NCI-H510A treated with DMSO at 0.1 percent for 48 hours (cell line): ENCODE data around the gene SMCO2.

Source experiments
- DNase-seq: peaks from one replicate; lab custom pipeline; 2025; lab: John Stamatoyannopoulos, UW

The SMCO2 gene

DNA sequence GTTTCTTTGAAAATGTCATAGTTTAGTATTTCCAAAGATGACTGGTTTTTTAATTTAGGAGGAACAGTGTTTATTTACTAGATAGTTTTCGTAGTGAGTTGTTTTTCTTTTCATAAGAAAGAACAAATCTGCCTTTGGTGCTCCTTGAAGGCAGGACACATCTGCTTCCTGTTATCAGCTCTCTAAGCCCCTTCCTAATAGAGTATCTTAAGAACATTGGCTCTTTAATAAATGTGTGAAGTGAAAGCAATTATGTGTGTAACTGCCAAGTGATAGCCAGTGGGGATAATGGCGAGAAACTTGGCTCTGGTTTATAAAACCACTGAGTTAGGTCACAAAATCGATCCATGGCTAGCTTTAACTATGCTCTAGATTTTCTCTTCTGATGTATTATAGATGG lies 54.0 kb downstream of the SMCO2 start:
- DNase-seq = no peak

DNA sequence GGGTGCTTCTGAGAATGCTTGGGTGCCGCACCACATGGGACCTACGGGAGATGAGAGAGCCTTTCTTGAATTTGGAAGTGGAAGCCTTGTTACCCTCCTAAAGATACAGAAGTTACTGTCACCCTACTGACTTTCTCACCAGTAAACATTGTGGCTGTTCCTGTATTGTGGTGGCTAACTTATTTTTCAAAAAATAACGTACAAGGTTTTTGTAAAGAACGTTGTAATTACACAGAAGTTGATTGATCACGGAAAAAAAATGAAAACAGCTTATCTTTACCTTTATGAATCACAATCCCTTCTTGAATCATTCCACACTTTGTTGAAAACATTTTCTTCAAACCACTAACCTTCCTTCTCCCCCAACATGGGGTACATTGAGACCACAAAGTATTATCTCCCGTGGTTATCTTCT lies 55.5 kb downstream of the SMCO2 start:
- DNase-seq = no peak

DNA sequence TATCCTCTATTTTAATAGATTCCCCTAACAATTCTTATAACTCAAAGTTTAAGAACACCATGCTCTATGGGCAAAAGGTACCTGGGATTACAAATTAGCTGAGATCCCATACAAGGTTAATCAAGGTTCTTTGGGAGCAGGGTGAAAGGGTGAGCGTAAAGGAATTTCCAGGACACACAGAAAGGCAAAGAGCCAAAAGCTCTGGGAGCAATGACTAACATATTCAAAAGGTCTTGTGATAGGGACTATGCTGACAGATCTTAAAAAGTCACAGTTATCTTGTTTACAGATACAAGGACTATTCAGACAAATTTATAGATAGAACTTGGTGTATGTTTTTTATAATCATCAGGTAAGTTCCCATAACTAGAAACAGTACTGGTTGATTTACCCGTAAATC lies 58.0 kb downstream of the SMCO2 start:
- no peak for DNase-seq

DNA sequence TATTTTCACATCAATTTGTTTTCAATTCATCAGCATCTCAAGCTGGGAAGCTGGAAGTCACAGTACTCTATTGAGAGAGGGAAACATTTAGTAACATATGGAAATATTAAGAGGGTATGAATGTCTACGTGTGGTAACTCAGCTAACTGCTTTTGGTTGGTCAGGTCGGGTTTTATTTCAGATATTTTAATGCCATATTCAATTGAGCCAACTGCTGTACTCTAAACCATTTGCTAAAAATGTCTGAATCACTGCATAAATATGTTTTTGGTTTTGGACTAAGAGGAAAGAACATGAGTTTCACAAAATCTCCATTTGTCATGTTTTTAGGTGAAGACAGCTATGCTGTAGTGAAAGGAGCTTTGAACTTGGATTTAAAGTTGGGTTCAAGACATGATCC lies 58.6 kb downstream of the SMCO2 start:
- no peak for DNase-seq

DNA sequence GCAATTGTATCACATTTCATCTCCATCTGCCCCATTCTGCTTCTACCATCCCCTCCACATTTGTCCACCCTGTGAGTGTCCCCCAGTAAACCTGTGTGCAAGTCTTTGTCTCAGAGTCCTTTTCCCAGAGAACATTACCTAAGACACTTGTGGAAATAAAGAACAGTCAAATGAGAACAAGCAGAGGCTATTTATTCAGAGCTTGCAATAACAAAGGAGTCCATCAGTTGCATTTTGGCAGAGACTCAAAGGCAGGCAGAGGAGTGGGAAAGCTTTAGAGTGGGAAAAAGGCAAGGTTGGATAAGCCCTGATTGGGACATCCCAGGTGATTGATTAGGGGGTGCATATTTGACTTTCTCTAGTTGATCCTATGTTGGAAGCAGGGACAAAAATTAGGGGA lies 59.2 kb downstream of the SMCO2 start:
- DNase-seq = no peak

DNA sequence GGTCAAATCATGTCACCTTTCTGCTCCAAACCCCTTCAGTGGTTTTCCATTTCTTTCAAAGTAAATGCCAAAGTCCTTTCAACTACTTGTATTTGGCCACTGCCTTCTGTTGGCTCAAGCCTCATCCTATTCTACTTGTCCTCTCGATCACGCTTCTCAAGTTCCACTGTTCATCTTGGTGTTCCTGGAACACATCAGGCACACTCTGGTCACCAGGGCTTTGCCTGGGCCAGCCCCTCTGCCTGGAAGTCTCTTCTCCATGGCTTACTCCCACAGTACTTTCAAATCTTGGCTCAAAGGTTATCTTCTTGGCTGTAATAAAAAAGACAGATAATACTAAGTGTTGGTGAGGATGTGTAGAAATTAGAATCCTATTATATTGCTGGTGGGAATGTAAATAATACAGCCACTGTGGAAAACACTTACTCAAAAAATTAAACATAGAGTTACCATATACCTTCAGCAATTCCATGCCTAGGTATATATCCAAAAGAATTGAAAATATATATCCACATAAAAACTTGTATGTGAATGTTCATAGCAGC lies 60.2 kb downstream of the SMCO2 start:
- no peak for DNase-seq

DNA sequence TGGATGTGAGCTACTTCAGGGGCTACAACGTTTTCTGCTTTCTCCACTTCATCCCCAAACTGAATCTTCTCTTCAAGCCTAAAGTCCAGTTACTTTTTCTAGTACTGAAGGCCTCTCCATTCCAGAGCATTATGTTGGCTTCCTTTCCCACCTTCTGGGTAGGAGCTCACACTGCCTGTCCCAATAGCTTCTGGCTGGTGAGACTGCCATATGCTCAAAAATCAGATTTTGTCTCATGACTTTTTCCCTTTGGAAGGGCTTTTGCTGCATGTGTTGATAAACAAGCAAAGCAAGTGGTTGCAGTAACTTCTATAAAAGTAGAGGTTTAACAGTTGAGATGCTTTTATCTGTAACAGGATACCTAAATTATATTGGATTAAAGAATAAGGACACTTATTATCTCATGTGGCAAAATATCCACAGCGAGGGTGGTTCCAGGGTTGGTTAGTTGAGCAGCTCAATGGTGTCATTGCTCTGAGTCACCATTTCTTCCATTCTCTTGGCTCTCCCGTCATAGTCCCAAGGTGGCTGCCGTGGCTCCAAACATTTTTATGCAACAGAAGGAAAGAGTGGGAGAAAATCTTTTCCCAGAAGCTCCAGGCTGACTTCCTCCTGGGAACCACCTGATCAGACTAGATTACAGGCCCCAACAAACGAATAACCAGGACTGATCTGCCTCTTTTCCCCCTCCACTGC lies 62.3 kb downstream of the SMCO2 start:
- no peak for DNase-seq

DNA sequence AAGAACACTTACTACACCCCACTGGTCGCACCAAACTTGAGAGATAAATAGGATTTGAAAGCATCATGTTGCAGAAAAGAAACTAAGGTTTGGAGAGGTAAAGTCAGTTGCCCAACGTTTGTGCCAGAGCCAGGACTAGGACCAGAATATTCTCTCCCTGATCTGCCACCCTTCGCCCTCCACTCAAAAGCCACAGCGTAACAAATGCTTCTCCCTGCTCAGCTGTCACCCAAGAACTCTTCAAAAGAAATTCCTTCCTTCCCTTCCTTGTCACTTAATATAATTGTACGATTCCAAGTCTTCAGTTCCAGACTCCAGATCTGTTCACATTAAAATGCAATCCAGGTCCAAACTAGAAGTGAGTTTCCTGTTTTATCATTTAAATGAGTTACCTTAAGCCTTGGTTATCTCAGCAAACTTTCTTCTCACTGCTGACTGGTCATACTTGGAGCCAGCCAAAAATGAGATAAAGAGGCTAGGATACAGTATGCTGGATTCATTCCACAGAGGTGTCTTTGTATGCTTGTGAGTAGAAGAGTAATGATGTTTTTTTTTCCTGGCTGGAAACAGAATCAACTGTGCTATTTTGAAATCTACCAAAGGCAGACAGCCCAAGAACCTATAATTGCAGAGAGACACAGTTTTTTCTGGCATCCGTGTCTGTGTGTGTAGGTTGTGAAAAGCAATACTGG lies 64.6 kb downstream of the SMCO2 start:
- DNase-seq = no peak

DNA sequence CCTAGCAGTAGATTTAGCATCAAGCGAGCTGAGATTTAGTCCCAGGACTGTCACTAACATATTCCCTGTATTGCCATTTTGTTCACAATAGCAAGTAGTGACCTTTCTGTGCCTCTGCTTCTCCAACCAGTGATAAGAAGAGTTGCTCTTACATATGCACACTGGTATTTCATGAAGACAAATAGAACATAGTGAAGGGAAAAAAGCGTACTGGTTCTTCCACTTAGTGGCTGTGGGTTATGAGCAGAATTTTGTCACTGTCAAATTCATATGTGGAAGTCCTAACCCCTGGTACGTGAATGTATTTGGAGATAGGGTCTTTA lies 65.1 kb downstream of the SMCO2 start:
- no peak for DNase-seq

DNA sequence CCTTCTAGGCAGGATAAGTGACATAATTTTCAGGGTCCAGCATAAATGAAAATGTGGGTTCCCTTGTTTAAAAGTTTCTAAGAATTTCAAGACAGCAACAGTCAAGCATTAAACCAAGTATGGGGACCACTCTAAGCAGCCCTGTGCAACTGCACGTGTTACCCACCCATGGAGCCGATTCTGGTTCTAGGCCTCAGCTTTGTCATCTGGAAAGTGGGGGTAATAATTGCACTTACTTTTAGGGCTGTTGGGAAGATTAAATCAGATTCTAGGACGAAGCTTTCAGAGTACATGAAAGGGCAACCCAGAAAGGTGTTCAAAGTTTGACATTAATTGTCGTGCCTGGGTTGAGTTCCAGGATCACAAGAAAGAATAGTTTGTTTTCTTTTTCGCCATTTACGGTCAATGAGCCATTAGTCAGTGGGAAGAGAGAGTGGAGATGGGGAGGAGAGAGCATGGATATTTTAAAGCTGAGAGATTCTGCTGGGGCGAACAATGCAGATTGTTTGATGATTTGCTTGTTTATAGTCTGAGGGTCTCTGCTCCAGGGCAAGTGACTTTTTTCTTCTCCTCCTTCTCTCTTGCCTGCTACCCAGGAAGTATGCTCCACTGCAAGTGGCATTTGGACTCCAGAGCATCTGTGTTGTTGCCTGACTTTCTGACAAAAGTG lies 66.8 kb downstream of the SMCO2 start:
- no peak for DNase-seq

DNA sequence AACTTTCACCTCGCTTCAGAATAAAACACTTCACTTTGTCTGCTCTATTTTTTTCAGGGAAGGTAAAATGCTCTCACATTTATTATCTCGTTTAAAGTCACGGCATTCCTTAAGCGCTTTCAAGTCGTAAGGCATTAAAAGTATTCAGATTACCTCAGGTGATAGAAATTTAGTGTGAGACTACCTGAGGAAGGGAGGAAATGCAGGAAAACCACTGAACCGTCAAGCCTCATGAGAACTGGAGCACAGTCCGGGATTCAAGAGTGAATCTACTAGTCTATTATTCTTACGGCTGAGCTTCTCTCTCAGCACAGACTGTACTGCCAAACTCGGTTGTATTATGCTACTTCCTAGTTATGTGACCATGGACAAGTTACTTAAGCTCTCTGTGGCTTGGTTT lies 69.1 kb downstream of the SMCO2 start:
- DNase-seq = no peak

DNA sequence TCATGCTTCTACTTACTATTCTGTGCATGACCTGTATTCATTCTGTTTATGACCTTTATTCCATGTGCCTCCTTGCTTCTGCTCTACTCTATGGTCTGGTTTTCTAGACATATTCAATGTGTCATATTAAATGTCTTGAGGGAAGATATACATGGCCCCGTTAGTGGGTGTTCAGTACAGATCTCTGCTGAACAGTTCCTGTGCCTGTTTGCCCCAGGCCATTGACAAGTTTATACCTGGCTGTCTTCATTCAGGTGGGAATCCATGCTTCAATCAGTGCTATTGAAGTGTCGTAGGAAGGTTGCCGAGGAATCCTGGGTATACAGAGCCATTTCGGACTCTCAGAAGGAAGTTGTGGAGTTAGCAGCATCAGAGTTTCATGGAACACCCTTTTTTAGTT lies 70.1 kb downstream of the SMCO2 start:
- DNase-seq = no peak

DNA sequence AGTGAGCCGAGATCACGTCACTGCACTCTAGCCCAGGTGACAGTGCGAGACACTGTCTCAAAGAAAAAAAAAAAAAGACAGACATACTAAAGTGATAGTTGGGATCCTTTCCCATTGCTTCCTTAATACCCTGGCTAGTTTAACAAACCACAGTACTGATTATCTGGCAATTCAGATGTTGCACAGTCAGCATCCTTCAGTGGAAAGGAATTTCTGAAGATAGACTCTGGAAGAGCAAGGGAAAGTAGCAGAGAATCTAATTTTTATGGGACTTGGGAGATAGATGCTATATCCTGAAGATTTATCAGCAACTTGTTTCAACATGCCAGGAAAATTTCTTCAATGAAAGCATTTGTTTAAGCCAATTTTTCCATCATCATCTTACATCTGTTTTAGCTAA lies 71.0 kb downstream of the SMCO2 start:
- no peak for DNase-seq

DNA sequence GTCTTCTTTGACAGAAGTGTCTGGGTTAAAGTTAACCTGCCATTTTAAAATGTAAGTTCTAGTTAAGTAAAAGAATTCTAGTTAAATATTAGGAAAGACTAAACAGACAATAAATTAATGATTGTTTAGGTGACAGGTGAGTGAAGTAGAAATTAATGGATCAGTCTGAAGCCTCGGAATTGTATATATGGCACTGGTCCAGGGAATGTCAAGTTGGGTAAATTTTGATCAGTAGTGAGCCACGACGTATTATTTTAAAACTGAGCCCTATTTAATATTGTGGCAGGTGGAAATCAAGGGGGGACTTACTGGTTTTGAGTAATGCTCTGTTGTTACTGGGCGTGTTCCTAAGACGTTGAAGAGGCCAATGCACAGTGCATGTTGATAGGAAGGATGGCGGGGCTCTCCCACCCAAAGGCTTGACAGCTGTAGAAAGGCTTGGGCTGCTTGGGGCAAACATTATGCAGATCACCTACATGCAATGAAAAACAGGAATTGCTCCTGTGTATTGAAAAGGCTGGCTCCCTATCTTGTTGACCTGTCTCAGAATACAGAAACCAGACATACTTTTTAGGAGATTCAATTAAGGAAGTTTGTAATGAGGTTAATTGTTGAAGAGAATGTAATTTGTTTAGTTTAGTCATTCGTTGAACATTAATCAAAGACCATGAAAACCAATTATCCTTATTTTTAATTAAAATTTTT lies 71.6 kb downstream of the SMCO2 start:
- DNase-seq = no peak

DNA sequence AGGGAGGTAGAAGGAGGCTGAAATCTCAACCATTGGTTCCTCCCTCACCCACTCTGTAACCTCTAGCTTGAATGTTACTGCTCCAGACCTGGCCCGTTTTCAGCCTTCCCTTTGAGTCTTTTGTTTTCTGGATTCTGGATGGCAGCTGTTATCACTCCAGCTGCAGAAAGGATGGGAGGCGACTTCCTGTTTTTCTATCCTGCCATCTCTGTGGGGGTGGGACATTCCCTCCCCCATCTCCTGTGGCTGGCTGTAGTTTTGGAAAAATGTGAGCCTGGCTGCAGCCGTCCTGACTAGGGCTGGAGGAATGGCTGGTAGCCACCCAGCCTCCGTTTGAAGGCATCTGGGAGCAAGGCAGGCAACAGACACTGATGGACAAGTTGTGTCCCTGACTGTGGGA lies 74.5 kb downstream of the SMCO2 start:
- DNase-seq = peak; percentile 26

DNA sequence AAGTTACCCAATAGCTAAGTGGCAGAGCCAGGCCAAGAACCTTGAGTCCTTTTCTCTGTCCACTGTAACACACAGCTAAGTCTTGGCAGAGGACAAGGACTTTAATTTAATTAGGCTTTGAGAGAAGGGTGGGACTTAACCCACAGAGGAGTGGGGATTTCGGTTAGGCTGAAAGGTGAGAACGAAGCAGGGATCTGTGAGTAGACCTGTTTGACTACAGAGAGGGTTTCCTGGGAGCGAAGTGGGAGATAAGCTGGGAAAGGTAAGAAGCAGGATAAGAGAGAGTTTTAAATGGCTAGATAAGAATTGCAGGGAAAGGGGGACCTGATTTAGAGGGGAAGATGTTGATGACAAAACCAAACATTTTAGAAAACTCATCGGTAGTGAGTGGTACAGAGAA lies 75.4 kb downstream of the SMCO2 start:
- no peak for DNase-seq

DNA sequence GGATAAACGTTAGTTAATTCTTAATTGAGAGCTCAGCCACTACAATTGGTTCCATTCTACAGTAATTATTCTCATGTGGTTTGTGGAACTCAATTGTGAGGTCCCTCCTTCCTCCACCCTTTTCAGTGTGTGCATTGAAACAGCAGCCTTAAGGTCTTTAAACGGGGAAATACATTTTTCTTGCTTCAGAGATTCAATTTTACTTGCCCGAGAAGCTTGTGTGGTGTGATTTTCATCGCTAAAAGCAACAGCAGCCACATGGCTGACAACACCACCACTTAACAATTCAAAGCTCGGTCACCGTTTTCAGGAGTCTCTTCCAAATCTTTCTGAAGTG lies 76.7 kb downstream of the SMCO2 start:
- no peak for DNase-seq

DNA sequence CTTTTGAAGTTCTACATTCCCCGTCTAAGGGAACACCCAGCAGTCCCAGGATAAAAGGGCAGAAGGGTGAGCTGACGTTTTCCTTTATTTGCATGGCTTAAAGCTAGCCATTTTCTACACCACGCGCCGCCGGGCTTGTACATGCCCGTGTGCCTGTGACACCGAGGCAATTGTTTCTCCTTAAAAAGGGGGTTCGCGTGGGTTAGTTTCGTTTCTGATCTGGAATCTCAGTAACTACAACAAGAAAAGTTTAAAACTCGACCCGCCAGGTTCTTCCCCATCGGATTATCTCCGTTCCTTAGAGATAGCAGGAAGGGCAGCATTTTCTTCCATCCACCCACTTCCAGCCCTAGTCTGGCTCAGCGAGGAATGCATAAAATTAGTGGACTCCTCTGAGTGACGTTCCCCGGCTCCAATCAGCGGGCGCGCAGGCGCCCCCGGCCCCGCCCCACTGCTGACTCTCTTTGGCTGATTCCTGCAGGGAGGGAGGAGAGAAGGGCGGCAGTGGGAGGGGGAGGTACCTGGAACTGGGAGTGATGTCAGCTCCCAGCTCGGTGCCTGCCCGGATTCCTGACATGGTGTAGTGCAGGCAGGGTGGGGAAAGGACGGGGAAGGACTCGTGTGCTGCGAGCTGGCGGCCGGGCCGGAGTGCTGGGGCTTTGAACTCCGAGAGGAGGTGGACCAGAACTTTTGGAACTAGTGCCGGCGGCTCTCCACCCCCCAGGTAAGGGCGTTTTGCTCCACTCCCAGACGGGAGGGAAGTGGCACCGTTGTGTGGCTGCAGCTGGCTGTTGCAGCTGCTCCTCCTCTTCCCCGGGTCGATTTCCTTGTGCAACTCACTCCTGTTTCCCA lies 77.3 kb downstream of the SMCO2 start, which contains the start of gene PPFIBP1:
PPFIBP1 (plus strand) TSS at position 565 of the 852 bp plus-strand sequence. CDS start 109,191 bp downstream, outside the sequence.
- peak; percentile 87 for DNase-seq

DNA sequence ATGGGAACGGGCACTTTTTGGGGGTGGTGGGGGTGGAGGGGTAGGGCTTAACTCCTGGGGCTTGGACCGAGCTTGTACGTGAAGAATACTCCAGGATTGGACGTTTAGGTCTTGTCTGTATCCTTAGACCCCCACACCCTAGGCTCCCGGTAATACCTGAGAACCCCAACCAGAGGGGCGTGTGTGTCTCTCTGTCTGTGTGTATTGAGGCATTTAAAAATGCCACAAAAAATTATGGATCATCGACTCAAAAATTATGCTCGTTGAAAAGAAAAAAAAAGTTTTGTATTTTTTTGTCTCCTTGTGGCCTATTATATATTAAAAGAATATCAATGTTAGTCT lies 77.9 kb downstream of the SMCO2 start:
- DNase-seq = no peak

DNA sequence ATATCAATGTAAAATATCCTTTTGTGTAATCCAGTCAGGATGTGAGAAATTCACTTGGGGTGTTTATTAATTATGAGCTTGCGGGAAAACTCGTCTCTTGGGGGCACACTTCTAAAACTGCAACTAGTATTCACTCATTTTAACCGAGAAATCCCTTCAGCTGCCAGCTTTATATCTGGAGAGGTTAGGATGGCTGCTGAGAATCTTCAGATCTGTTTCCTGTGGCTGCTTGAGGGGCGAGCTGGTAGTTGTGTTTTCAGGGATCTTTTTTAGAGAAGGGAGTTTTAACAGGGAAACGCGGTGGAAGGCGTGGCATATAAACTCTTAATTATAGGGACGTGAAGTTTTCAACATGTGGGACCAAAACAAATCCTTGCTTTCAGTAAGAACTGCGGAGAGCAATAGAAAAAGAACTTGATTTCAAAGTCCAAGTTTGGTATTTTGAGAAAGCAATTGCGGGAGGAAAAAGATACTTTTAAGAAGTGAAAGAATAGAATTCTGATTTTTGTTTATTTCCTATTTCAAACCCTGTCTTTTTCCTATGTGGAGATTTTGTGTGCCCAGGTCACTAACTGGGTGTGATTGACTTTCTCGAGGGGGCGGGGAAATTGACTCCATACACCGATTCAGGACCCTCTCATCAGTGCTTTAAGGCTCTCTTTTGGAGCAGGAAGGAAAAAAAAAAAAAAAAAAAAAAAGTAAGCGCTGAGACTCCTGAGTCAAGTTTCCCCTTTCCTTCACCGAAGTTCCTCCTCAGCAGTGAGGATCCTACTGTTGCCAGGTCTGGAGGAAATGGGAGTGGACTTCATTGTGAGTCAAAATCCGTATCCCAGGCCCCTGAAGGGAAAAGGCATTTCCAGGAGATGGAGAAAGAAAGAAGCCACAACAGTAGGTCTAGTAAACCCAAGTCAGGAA lies 78.6 kb downstream of the SMCO2 start:
- no peak for DNase-seq

DNA sequence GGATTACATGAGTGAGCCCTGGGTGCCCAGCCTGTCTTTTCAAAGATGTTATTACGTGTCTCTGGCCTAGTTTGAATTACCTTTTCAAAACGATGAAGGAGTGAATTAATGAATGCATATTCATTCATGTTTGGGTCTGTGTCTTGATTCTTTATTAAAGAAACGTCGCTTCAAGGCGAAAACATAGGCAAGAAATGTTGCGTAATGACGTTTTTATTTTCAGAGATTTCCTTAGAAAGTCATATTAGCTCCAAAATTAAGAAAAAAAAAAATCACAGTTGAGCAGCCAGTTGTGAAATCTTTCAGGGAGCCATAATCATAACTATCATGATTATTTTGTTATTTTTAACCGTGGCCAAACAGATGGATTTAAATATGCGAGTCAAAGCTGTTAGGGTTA lies 81.0 kb downstream of the SMCO2 start:
- no peak for DNase-seq
